HG03571 (cell line): ENCODE results near the gene WDR45.
A peak's percentile ranks its signal among the peaks of the same experiment; 100 is the strongest.

Experiments used
- ATAC-seq: cut with Tn5 transposase; IDR thresholded peaks from one replicate; pipeline ENCODE4 v1.9.1; 2021; ENCODE audit not compliant: unreplicated experiment

WDR45 gene

GRCh38 chrX:49053223-49054072 is 26.2 kb downstream of the WDR45 start:
- no peak for ATAC-seq

- ATAC-seq = no peak
Observed at GRCh38 chrX:49043987-49044281, 35.8 kb downstream of the WDR45 start.

- peak; percentile 84 for ATAC-seq
Observed at GRCh38 chrX:49043220-49043986, 36.3 kb downstream of the WDR45 start, which contains the start of gene TFE3. Gene TFE3 (minus strand): TSS chrX:49043357. CDS start chrX:49043226, 131 bp downstream.

- no peak for ATAC-seq
Observed at GRCh38 chrX:49042581-49043219, 37.0 kb downstream of the WDR45 start.

GRCh38 chrX:49041744-49042580 is 37.7 kb downstream of the WDR45 start:
- ATAC-seq = no peak

GRCh38 chrX:49040376-49040955 is 39.2 kb downstream of the WDR45 start:
- no peak for ATAC-seq

- no peak for ATAC-seq
Observed at GRCh38 chrX:49039598-49040375, 39.9 kb downstream of the WDR45 start.

- ATAC-seq = no peak
Observed at GRCh38 chrX:49037883-49038475, 41.7 kb downstream of the WDR45 start.

GRCh38 chrX:49030283-49030682 is 49.4 kb downstream of the WDR45 start:
- ATAC-seq = no peak

- no peak for ATAC-seq
Observed at GRCh38 chrX:49029876-49030275, 49.8 kb downstream of the WDR45 start.
